Calu3 (cell line): ENCODE measurements around the gene GLT1D1. TPM values are rescaled to one million over a fixed set of nuclear protein-coding genes. Genes with fewer than 3 reads are reported as not detected.

Source experiments
- BruUV-seq: library from RNA; stranded (reverse); fragments of 400-500 nt; replicated peaks from 2 replicates; lab custom pipeline; 2021; lab: Mats Ljungman, UMichigan
- CTCF ChIA-PET: fragments of 300-600 bp; sonication (Branson Sonifier 250); formaldehyde crosslinking; loops from one replicate; lab custom pipeline; 2022; ENCODE audit warnings: antibody characterized with exemption; lab: Charles Lee
- DNase-seq: peaks from one replicate; pipeline ENCODE4 v3.0.0; 2022
- H3K27ac Mint-ChIP-seq: one replicate; pipeline ENCODE4 v1.8.0; 2022; ENCODE audit warnings: mixed read lengths; ENCODE audit not compliant: unreplicated experiment
- H3K27me3 Mint-ChIP-seq: one replicate; pipeline ENCODE4 v1.8.0; 2022; ENCODE audit warnings: mixed read lengths; ENCODE audit not compliant: unreplicated experiment
- H3K36me3 Mint-ChIP-seq: one replicate; pipeline ENCODE4 v1.8.0; 2022; ENCODE audit warnings: mild to moderate bottlenecking, moderate library complexity, mixed read lengths; ENCODE audit not compliant: insufficient read depth, unreplicated experiment
- H3K4me1 Mint-ChIP-seq: one replicate; pipeline ENCODE4 v1.8.0; 2022; ENCODE audit warnings: mild to moderate bottlenecking, low read depth, mixed read lengths; ENCODE audit not compliant: unreplicated experiment
- H3K4me3 Mint-ChIP-seq: one replicate; pipeline ENCODE4 v1.8.0; 2022; ENCODE audit warnings: mild to moderate bottlenecking, low read depth, moderate library complexity, mixed read lengths; ENCODE audit not compliant: unreplicated experiment
- H3K9me3 Mint-ChIP-seq: one replicate; pipeline ENCODE4 v1.8.0; 2022; ENCODE audit warnings: low read depth, mixed read lengths; ENCODE audit not compliant: unreplicated experiment
- CTCF ChIP-seq: fragments of 200-600 bp; IDR thresholded peaks from one replicate; pipeline ENCODE4 v1.8.0; 2022; ENCODE audit warnings: antibody characterized with exemption; ENCODE audit not compliant: unreplicated experiment
- intact Hi-C: fragments of 100-400 bp; cut with micrococcal nuclease; formaldehyde crosslinking; loops from one replicate; pipeline ENCODE4 v1.10.0; 2022; ENCODE audit not compliant: unreplicated experiment
- total RNA-seq: library from RNA; stranded (reverse); gene quantifications from 2 replicates; pipeline ENCODE4 v1.2.3, GENCODE V29; 2022

Gene GLT1D1
- total RNA-seq, 1 experiment from 2014 or later: not detected

- Mint-ChIP-seq H3K9me3 (peaks cover 15% of the 10 kb centered on the region), H3K36me3 (peaks cover 7% of the 10 kb centered on the region)
These were observed 55.0 kb downstream of the GLT1D1 start for GRCh38 chr12:128908254-128908653.

GRCh38 chr12:128909653-128910052 lies 56.4 kb downstream of the GLT1D1 start:
- H3K27ac Mint-ChIP-seq: no peak overlapping the region
- intact Hi-C loops: no loop called here
- no peak for TF ChIP-seq CTCF
- H3K27me3 Mint-ChIP-seq: no peaks in the 10 kb centered on the region
- H3K36me3 Mint-ChIP-seq: peaks cover 7% of the 10 kb centered on the region
- CTCF ChIA-PET: interaction anchor here (0.6 kb wide), 1 partner anchor 393 kb away, joined by 3 read pairs; no protein-coding TSS in a partner anchor
- no TSS peak for BruUV-seq
- peaks cover 11% of the 10 kb centered on the region for H3K9me3 Mint-ChIP-seq
- H3K4me1 Mint-ChIP-seq: no peaks in the 10 kb centered on the region
- DNase-seq: no peak
- H3K4me3 Mint-ChIP-seq: no peak overlapping the region

More at GRCh38 chr12:128908254-128908653, 55.0 kb downstream of the GLT1D1 start:
- Mint-ChIP-seq H3K27ac (no peak overlapping the region), H3K4me1 (no peaks in the 10 kb centered on the region), H3K4me3 (no peak overlapping the region), H3K27me3 (no peaks in the 10 kb centered on the region)
- no TSS peak for BruUV-seq
- CTCF ChIA-PET: no interaction called here
- no peak for TF ChIP-seq CTCF
- no peak for DNase-seq
- intact Hi-C loops: no loop called here

GRCh38 chr12:128910629-128911028 lies 57.4 kb downstream of the GLT1D1 start:
- no peaks in the 10 kb centered on the region for H3K4me1 Mint-ChIP-seq
- H3K36me3 Mint-ChIP-seq: peaks cover 7% of the 10 kb centered on the region
- CTCF ChIA-PET: no interaction called here
- TF ChIP-seq CTCF: no peak
- intact Hi-C loops: no loop called here
- BruUV-seq: no TSS peak
- H3K27ac Mint-ChIP-seq: no peak overlapping the region
- H3K27me3 Mint-ChIP-seq: no peaks in the 10 kb centered on the region
- H3K4me3 Mint-ChIP-seq: no peak overlapping the region
- no peak for DNase-seq
- peaks cover 13% of the 10 kb centered on the region for H3K9me3 Mint-ChIP-seq

- peaks cover 7% of the 10 kb centered on the region for H3K36me3 Mint-ChIP-seq
- H3K27me3 Mint-ChIP-seq: no peaks in the 10 kb centered on the region
- peaks cover 19% of the 10 kb centered on the region for H3K9me3 Mint-ChIP-seq
- CTCF ChIA-PET: no interaction called here
- no peak for DNase-seq
- intact Hi-C loops: no loop called here
- H3K4me1 Mint-ChIP-seq: no peaks in the 10 kb centered on the region
- TF ChIP-seq CTCF: no peak
- BruUV-seq: no TSS peak
- H3K4me3 Mint-ChIP-seq: no peak overlapping the region
- H3K27ac Mint-ChIP-seq: no peak overlapping the region
These were observed 58.6 kb downstream of the GLT1D1 start for GRCh38 chr12:128911861-128912260.
